Measurements from ENCODE around the gene B3GAT2.

B3GAT2 gene

DNA sequence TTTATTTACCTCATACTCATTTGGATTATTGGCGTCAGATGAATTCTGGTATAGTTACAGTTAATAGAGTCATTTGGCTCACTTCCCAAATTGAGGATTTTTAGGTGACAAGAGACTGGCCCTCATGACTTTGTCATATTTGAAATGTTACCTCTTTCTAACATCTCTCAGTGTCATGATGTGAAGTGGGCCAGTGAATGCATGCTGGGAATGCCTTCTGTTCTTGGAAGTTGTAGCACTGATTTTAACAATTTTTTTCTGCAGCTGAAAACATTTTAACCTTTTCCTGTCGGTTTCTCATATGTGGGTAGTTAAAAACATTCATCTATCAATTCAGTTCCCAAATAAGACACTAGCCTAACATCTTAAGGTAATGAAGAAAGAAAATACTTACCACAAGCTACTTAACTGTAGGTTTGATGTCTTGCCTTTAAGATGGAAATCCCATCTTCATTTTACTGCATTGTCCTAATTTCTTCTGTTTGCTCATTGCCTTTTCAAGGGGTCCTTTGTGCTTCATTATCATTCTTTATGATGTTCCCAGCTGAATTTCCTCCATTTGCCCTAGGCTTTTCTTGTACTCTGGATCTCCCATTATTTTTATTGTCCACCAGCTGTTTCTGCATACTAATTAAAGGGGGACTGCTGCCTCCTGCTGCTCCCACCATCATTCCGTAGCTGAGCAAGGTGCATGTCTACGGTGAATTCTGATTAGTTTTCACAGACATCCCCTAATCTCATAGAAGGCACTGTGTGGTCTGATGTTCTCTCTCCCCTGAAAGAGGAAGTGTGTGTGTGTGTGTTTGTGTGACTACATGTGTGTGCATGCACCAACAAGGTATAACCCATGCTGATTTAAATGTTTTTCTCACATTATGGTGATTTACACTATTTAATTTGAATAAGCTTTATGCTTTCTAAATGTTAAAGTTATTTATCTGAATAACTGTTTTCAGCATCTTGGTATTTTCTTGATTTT, 109.5 kb downstream of the B3GAT2 start:
- Histone ChIP-seq H3K4me3 (ENCODE audit: low read length) (no peak overlapping the region), H3K36me3 (ENCODE audit: insufficient read depth, low read length) (no peaks in the 10 kb centered on the region), H3K4me1 (ENCODE audit: insufficient read depth, low read length) (no peaks in the 10 kb centered on the region), H2AFZ (ENCODE audit: low read depth, low read length) (no peak overlapping the region), H3K9me3 (ENCODE audit: low read length) (no peaks in the 10 kb centered on the region), H3K27me3 (ENCODE audit: insufficient read depth, low read length) (no peaks in the 10 kb centered on the region)

GRCh38 chr6:70846207-70846835, 110.5 kb downstream of the B3GAT2 start:
- H3K4me3 ChIP-seq (ENCODE audit: low read length): no peak overlapping the region
- no peaks in the 10 kb centered on the region for H3K27me3 ChIP-seq (ENCODE audit: insufficient read depth, low read length)
- no peak overlapping the region for H2AFZ ChIP-seq (ENCODE audit: low read depth, low read length)
- H3K36me3 ChIP-seq (ENCODE audit: insufficient read depth, low read length): no peaks in the 10 kb centered on the region
- H3K4me1 ChIP-seq (ENCODE audit: insufficient read depth, low read length): no peaks in the 10 kb centered on the region
- H3K9me3 ChIP-seq (ENCODE audit: low read length): no peaks in the 10 kb centered on the region

DNA sequence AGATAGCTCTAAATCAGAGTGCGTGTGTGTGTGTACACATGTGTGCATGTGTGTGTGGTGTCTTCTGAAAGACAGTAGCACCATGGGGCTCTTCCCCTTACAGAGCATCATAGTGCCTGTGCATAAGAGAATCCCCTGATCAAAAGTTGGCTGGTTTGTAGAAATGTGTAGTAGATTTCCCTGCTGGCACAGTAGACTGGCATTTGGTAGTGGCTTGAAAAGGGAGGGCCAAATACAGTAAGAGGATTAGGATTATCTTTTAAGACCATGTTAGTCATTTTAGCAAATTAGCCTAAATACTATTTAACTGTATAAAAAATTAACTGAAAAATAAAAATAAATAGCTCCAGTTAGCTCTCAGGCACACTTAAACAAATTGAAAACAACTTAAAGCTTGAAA, 112.6 kb downstream of the B3GAT2 start:
- Histone ChIP-seq H3K36me3 (ENCODE audit: insufficient read depth, low read length) (no peaks in the 10 kb centered on the region), H3K4me1 (ENCODE audit: insufficient read depth, low read length) (no peaks in the 10 kb centered on the region), H3K4me3 (ENCODE audit: low read length) (no peak overlapping the region), H3K9me3 (ENCODE audit: low read length) (no peaks in the 10 kb centered on the region), H2AFZ (ENCODE audit: low read depth, low read length) (no peak overlapping the region), H3K27me3 (ENCODE audit: insufficient read depth, low read length) (no peaks in the 10 kb centered on the region)

DNA sequence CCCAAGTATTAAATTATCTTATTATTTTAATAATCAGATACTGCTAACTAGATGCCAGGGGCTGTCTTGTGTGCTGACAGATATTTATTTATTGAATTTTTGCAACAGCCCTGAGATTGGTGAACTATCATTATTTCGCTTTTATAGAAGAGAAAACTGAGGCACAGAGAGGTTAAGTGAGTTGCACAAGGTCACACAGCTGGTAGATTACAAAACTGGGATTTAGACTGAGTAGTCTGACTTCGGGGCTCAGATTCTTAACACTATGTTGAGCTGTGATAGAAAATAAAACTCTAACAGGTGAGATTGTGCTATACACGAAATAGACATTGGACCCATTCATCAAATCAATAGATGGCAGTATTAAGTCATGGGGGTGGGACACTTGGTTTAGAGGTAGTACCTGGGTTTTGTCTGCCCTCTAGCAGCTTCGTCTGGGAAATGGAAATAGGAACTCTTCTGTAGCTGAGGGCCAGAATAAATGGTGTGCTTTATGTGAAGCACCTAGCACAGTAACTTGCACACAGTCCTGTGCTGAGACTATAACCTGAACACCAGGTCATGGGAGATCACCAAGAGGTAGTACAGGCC, 113.4 kb downstream of the B3GAT2 start:
- Histone ChIP-seq H3K9me3 (ENCODE audit: low read length) (no peaks in the 10 kb centered on the region), H3K27me3 (ENCODE audit: insufficient read depth, low read length) (no peaks in the 10 kb centered on the region), H2AFZ (ENCODE audit: low read depth, low read length) (no peak overlapping the region), H3K4me3 (ENCODE audit: low read length) (no peak overlapping the region), H3K4me1 (ENCODE audit: insufficient read depth, low read length) (no peaks in the 10 kb centered on the region), H3K36me3 (ENCODE audit: insufficient read depth, low read length) (no peaks in the 10 kb centered on the region)

DNA sequence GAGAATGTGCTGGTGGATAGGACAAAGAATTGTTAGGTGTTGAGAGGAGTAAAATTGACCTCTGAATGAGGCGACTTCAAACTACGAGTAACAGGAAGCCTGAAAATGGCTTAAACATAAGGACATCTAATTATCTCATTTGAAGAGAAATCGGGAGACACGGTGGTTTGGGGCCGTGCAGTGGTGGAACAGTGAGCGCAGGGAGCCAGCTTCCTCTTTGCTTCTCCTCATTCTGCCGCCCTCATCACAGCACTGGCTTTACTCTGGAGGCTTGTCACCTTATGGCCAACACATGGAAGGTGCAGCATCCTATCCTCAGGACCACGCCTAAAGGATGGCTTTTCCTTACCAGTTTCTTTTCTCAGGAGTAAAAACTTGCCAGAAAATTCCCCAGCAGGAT, 114.3 kb downstream of the B3GAT2 start:
- Histone ChIP-seq H3K9me3 (ENCODE audit: low read length) (no peaks in the 10 kb centered on the region), H2AFZ (ENCODE audit: low read depth, low read length) (no peak overlapping the region), H3K4me3 (ENCODE audit: low read length) (no peak overlapping the region), H3K27me3 (ENCODE audit: insufficient read depth, low read length) (no peaks in the 10 kb centered on the region), H3K4me1 (ENCODE audit: insufficient read depth, low read length) (no peaks in the 10 kb centered on the region), H3K36me3 (ENCODE audit: insufficient read depth, low read length) (no peaks in the 10 kb centered on the region)

- H3K9me3 ChIP-seq (ENCODE audit: low read length): no peaks in the 10 kb centered on the region
- H3K4me1 ChIP-seq (ENCODE audit: insufficient read depth, low read length): no peaks in the 10 kb centered on the region
- H3K4me3 ChIP-seq (ENCODE audit: low read length): no peak overlapping the region
- no peaks in the 10 kb centered on the region for H3K27me3 ChIP-seq (ENCODE audit: insufficient read depth, low read length)
- H2AFZ ChIP-seq (ENCODE audit: low read depth, low read length): no peak overlapping the region
- no peaks in the 10 kb centered on the region for H3K36me3 ChIP-seq (ENCODE audit: insufficient read depth, low read length)
Observed at GRCh38 chr6:70841112-70841511, 115.7 kb downstream of the B3GAT2 start.

- H3K9me3 ChIP-seq (ENCODE audit: low read length): no peaks in the 10 kb centered on the region
Observed at GRCh38 chr6:70839286-70840266, 117.3 kb downstream of the B3GAT2 start.

DNA sequence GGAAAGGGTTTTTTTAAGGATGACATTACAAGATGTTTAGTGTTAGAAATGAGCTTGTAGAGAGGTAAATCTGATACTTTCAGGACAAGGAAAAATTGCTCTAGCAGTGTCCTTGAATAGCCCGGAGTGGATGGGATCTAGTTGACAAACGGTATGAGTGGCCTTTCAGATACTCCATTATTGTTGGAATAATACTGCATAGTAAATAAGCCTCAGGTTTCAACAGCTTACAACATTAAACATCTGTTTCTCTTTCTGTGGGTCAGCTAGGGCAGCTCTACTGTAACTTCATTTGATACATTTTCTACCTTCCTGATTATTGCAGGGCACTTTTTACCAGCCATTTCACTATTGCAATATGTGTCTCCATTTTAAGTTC, 118.0 kb downstream of the B3GAT2 start:
- no peaks in the 10 kb centered on the region for H3K4me1 ChIP-seq (ENCODE audit: insufficient read depth, low read length)
- no peaks in the 10 kb centered on the region for H3K36me3 ChIP-seq (ENCODE audit: insufficient read depth, low read length)
- H3K4me3 ChIP-seq (ENCODE audit: low read length): no peak overlapping the region
- H3K27me3 ChIP-seq (ENCODE audit: insufficient read depth, low read length): no peaks in the 10 kb centered on the region
- H3K9me3 ChIP-seq (ENCODE audit: low read length): no peaks in the 10 kb centered on the region
- no peak overlapping the region for H2AFZ ChIP-seq (ENCODE audit: low read depth, low read length)

More at GRCh38 chr6:70839286-70840266, 117.3 kb downstream of the B3GAT2 start:
- Histone ChIP-seq H2AFZ (ENCODE audit: low read depth, low read length) (no peak overlapping the region), H3K4me3 (ENCODE audit: low read length) (no peak overlapping the region), H3K27me3 (ENCODE audit: insufficient read depth, low read length) (no peaks in the 10 kb centered on the region), H3K4me1 (ENCODE audit: insufficient read depth, low read length) (no peaks in the 10 kb centered on the region), H3K36me3 (ENCODE audit: insufficient read depth, low read length) (no peaks in the 10 kb centered on the region)

DNA sequence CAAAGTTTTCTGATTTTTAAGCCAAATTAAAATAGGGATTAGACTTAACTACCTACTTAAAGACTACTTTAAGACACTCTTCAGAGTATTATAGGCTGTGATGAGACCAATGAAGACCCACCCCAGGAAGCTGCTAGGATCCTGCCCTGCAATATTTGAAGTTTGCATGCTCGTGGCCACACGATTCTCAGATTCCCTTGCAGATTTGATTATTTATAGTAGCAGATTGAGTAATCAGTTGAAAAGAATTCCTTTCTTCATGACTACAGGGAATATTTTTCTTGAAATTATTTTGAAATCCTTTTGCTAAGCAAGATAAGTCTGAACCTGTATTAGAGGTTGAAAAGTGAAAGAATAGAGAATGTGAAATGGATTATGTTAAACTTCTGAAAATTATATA, 122.3 kb downstream of the B3GAT2 start:
- no peaks in the 10 kb centered on the region for H3K27me3 ChIP-seq (ENCODE audit: insufficient read depth, low read length)
- no peaks in the 10 kb centered on the region for H3K9me3 ChIP-seq (ENCODE audit: low read length)
- no peak overlapping the region for H2AFZ ChIP-seq (ENCODE audit: low read depth, low read length)
- no peak overlapping the region for H3K4me3 ChIP-seq (ENCODE audit: low read length)
- H3K36me3 ChIP-seq (ENCODE audit: insufficient read depth, low read length): no peaks in the 10 kb centered on the region
- no peaks in the 10 kb centered on the region for H3K4me1 ChIP-seq (ENCODE audit: insufficient read depth, low read length)

- H3K27me3 ChIP-seq (ENCODE audit: insufficient read depth, low read length): no peaks in the 10 kb centered on the region
- no peaks in the 10 kb centered on the region for H3K4me1 ChIP-seq (ENCODE audit: insufficient read depth, low read length)
- no peak overlapping the region for H2AFZ ChIP-seq (ENCODE audit: low read depth, low read length)
- no peak overlapping the region for H3K4me3 ChIP-seq (ENCODE audit: low read length)
- H3K9me3 ChIP-seq (ENCODE audit: low read length): no peaks in the 10 kb centered on the region
- no peaks in the 10 kb centered on the region for H3K36me3 ChIP-seq (ENCODE audit: insufficient read depth, low read length)
Observed at GRCh38 chr6:70831427-70831826, 125.4 kb downstream of the B3GAT2 start.

- H3K27me3 ChIP-seq (ENCODE audit: insufficient read depth, low read length): no peaks in the 10 kb centered on the region
- H2AFZ ChIP-seq (ENCODE audit: low read depth, low read length): no peak overlapping the region
- H3K4me1 ChIP-seq (ENCODE audit: insufficient read depth, low read length): no peaks in the 10 kb centered on the region
- H3K4me3 ChIP-seq (ENCODE audit: low read length): no peak overlapping the region
- H3K36me3 ChIP-seq (ENCODE audit: insufficient read depth, low read length): no peaks in the 10 kb centered on the region
- H3K9me3 ChIP-seq (ENCODE audit: low read length): no peaks in the 10 kb centered on the region
Observed at GRCh38 chr6:70823651-70824050, 133.2 kb downstream of the B3GAT2 start.

DNA sequence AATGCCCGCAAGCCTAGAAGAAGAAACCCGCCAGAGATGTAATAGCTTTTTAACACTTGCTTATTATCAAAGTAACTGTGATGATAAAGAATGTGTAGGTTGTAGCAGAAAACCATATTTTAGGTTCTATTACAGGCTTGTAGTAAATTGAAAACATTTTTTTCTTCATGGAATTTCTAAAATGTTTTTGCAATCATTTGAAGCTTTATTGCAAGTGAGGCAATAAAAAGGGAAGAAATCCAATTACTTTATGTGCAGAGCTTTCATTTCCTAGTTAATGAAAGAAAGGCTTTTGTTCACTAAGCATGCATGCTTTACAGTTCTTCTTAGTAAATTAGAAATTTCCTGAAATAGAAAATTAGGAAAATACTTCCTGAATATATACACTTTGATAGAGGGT, 135.1 kb downstream of the B3GAT2 start:
- H3K27me3 ChIP-seq (ENCODE audit: insufficient read depth, low read length): no peaks in the 10 kb centered on the region
- no peaks in the 10 kb centered on the region for H3K36me3 ChIP-seq (ENCODE audit: insufficient read depth, low read length)
- no peaks in the 10 kb centered on the region for H3K9me3 ChIP-seq (ENCODE audit: low read length)
- H3K4me1 ChIP-seq (ENCODE audit: insufficient read depth, low read length): no peaks in the 10 kb centered on the region
- no peak overlapping the region for H3K4me3 ChIP-seq (ENCODE audit: low read length)
- H2AFZ ChIP-seq (ENCODE audit: low read depth, low read length): no peak overlapping the region

Measured in neuron (in vitro differentiated cells).